GM12865 (cell line): ENCODE data around the gene MCF2L2.

Experiments used
- DNase-seq: peaks from one replicate; pipeline ENCODE4 v3.0.0; 2010; ENCODE audit warnings: low read depth
- H3K4me3 ChIP-seq: 2 replicates; pipeline ENCODE4 v1.5.1; 2011; ENCODE audit warnings: mild to moderate bottlenecking, low read depth, low read length, control low read depth
- CTCF ChIP-seq: IDR thresholded peaks from 2 replicates; pipeline ENCODE4 v1.5.1; 2011; ENCODE audit warnings: low read length, control low read depth, low read depth, inconsistent platforms; ENCODE audit not compliant: insufficient read depth; ENCODE audit errors: missing control alignments

Gene MCF2L2

GRCh38 chr3:183265157-183265642 is 163.2 kb downstream of the MCF2L2 start:
- no peak overlapping the region for H3K4me3 ChIP-seq
- DNase-seq, result no peak
- no peak for TF ChIP-seq CTCF

GRCh38 chr3:183264268-183264667 is 164.2 kb downstream of the MCF2L2 start:
- no peak for TF ChIP-seq CTCF
- no peak for DNase-seq
- H3K4me3 ChIP-seq, result no peak overlapping the region

- DNase-seq, result no peak
- H3K4me3 ChIP-seq, result no peak overlapping the region
- TF ChIP-seq CTCF, result no peak
These were observed 165.5 kb downstream of the MCF2L2 start for GRCh38 chr3:183262875-183263378.

GRCh38 chr3:183261151-183261724 is 167.2 kb downstream of the MCF2L2 start:
- H3K4me3 ChIP-seq, result no peak overlapping the region
- no peak for TF ChIP-seq CTCF
- DNase-seq, result no peak

- no peak for DNase-seq
- TF ChIP-seq CTCF, result no peak
- no peak overlapping the region for H3K4me3 ChIP-seq
These were observed 168.1 kb downstream of the MCF2L2 start for GRCh38 chr3:183260167-183260904.

- no peak for DNase-seq
- no peak for TF ChIP-seq CTCF
- H3K4me3 ChIP-seq, result no peak overlapping the region
These were observed 168.8 kb downstream of the MCF2L2 start for GRCh38 chr3:183259621-183260020.
